ENCODE data around the gene NGEF. TPM values are rescaled to one million over a fixed set of nuclear protein-coding genes. Genes with fewer than 3 reads are reported as not detected.

Gene NGEF
- total and polyA plus RNA-seq, 3 donors from 2014 or later = 7.9 to 28.7 (median 15.6) TPM

DNA sequence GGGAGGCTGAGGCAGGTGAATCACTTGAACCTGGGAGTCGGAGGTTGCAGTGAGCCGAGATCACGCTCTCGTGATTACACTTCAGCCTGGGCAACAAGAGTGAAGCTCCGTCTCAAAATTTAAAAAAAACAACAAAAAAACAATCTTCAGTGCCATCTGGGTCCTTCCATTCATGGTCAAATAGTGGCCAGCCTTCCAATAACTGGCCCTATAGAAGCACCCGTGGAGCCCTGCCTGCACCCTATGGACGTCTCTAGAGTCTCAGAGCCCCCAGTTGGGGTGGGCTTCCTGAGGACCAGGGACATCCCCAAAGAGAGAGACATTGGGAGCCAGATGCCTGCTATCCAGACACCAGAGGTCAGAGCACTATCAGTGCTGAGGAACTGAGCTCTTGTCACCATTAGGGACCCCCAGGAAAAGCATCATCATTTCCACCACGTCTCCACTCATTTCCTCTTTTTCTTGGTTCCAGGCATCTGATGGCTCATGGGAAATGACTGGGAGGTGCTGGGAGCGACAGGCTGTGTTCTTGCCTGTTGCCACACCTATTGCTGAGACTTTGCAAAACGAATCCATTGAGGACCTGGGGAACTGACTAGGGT lies 28.8 kb upstream of the NGEF start:
- intact Hi-C loops (cut with DNase I; ENCODE audit: low total_unique reads) = no loop called here

DNA sequence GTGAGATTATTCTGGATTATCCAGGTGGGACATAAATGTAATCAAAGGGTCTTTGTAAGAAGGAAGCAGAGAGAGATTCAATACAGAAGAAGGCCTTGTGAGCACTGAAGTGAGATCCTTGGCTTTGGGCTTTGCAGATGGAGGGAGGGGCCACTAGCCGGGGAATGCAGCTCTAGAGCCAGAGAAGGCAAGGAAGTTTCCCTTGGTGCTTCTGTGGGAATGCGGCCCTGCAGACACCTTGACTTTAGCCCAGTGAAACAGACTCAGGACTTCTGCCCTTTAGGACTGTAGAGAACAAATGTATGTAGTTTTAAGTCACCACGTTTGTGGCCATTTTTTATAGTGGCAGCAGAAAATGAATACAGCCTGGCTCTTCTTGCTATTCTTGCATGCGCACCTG lies 27.5 kb upstream of the NGEF start:
- H3K27me3 ChIP-seq = no peaks in the 10 kb centered on the region
- WGBS, 2 donors = 83 to 91% methylated on average over 4 of the region's 4 CpGs
- no peaks in the 10 kb centered on the region for H3K9me3 ChIP-seq
- H3K4me3 ChIP-seq = no peak overlapping the region
- H3K27ac ChIP-seq = no peak overlapping the region
- intact Hi-C loops (cut with DNase I; ENCODE audit: low total_unique reads) = no loop called here
- no peak for TF ChIP-seq POLR2A (IDR thresholded peaks at IDR 0.05)
- TF ChIP-seq, protein P1, sequence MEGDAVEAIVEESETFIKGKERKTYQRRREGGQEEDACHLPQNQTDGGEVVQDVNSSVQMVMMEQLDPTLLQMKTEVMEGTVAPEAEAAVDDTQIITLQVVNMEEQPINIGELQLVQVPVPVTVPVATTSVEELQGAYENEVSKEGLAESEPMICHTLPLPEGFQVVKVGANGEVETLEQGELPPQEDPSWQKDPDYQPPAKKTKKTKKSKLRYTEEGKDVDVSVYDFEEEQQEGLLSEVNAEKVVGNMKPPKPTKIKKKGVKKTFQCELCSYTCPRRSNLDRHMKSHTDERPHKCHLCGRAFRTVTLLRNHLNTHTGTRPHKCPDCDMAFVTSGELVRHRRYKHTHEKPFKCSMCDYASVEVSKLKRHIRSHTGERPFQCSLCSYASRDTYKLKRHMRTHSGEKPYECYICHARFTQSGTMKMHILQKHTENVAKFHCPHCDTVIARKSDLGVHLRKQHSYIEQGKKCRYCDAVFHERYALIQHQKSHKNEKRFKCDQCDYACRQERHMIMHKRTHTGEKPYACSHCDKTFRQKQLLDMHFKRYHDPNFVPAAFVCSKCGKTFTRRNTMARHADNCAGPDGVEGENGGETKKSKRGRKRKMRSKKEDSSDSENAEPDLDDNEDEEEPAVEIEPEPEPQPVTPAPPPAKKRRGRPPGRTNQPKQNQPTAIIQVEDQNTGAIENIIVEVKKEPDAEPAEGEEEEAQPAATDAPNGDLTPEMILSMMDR (IDR thresholded peaks at IDR 0.05) = no peak
- DNase-seq = no peak
- no peaks in the 10 kb centered on the region for H3K36me3 ChIP-seq (ENCODE audit: low read depth, missing control alignments)
- no peaks in the 10 kb centered on the region for H3K4me1 ChIP-seq

More for the DNA sequence above, 28.8 kb upstream of the NGEF start:
- no peak for DNase-seq
- Histone ChIP-seq H3K4me3 (no peak overlapping the region), H3K27ac (no peak overlapping the region), H3K9me3 (no peaks in the 10 kb centered on the region), H3K27me3 (no peaks in the 10 kb centered on the region), H3K4me1 (no peaks in the 10 kb centered on the region), H3K36me3 (ENCODE audit: low read depth, missing control alignments) (no peaks in the 10 kb centered on the region)
- TF ChIP-seq, protein P1 (IDR thresholded peaks at IDR 0.05) = no peak
- TF ChIP-seq POLR2A (IDR thresholded peaks at IDR 0.05) = no peak
- WGBS, 2 donors = 79 to 89% methylated on average over 10 of the region's 10 CpGs

DNA sequence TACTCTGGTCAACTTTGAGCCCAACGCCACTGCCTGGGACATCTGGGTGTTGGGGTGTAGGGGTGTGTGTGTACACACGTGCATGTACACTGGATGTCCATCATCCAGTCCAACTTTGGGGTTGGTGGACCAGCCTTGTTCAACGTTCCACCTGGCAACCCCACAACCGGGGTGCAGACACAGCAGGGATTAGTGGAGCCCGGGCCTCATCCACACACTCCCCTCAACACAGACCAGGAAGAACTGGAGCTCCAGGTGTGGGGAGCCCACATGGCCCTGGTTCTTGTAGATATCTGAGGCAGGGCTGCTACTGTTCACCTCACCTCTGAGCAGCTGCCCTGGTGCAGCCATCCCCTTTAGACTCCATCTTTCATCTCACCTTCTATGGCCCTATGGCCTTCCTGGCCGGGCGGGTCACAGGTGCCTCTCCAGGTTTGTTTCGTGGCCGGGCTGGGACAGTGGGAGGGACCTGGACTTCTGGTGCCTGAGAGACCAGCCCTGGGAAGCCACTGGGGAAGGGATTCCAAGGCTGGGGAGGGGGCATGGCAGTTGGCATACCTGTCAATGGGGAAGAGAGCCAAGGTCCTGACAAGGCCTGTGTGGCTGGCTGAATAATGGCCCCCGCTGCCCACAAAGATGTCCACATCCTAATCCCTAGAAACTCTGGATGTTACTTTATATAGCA lies 26.9 kb upstream of the NGEF start:
- H3K27ac ChIP-seq = peak overlapping the region in 1 of 2 donors; percentile 59
- TF ChIP-seq, protein P1 (IDR thresholded peaks at IDR 0.05) = no peak
- TF ChIP-seq POLR2A (IDR thresholded peaks at IDR 0.05) = no peak
- H3K9me3 ChIP-seq = no peaks in the 10 kb centered on the region
- no peak for DNase-seq
- WGBS, 2 donors = 85% methylated on average over 7 to 10 of the region's 10 CpGs
- no peaks in the 10 kb centered on the region for H3K36me3 ChIP-seq (ENCODE audit: low read depth, missing control alignments)
- H3K4me1 ChIP-seq = no peaks in the 10 kb centered on the region
- intact Hi-C loops (cut with DNase I; ENCODE audit: low total_unique reads) = no loop called here
- no peak overlapping the region for H3K4me3 ChIP-seq
- H3K27me3 ChIP-seq = no peaks in the 10 kb centered on the region

DNA sequence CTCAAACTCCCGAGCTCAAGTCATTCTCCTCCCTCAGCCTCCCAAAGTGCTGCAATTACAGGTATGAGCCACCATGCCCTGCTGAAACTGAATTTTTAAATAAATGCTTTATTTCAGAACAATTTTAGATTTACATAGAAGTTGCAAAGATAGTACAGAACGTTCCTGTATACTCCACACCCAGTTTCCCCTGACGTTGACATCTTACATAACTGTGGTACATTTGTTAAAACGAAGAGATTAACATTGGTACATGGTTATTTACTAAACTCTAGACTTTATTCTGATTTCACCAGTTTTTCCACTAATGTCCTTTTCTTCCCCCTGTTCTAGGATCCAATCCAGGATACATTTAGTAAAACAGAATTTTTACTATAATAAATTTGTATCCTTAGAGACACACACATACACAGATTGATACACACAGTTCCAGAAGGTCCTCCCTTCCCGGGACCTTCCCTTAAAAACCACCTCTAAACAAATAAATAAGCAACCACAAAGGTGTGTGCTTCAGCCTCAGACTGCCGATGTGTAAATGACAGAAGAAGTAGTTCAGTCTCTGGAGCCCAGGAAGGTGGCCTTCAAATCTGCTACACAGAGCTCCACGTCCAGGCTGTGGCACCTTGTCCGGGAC lies 26.3 kb upstream of the NGEF start:
- peak overlapping the region in 1 of 2 donors; percentile 59 for H3K27ac ChIP-seq
- no peaks in the 10 kb centered on the region for H3K36me3 ChIP-seq (ENCODE audit: low read depth, missing control alignments)
- H3K4me1 ChIP-seq = no peaks in the 10 kb centered on the region
- intact Hi-C loops (cut with DNase I; ENCODE audit: low total_unique reads) = no loop called here
- H3K9me3 ChIP-seq = no peaks in the 10 kb centered on the region
- no peak overlapping the region for H3K4me3 ChIP-seq
- TF ChIP-seq POLR2A (IDR thresholded peaks at IDR 0.05) = no peak
- TF ChIP-seq, protein P1 (IDR thresholded peaks at IDR 0.05) = no peak
- WGBS, 2 donors = 46 to 47% methylated on average over 8 of the region's 8 CpGs
- no peaks in the 10 kb centered on the region for H3K27me3 ChIP-seq
- DNase-seq = no peak
